ENCODE results near the gene MRPS21. TPM values are rescaled to one million over a fixed set of nuclear protein-coding genes. Genes with fewer than 3 reads are reported as not detected.

The MRPS21 gene
- total RNA-seq, 1 donor from 2014 or later, result 84.0 TPM

Other genes with a start within 250 kb of the MRPS21 start
- 70.1 TPM for gene VPS45, start 226.1 kb upstream of the MRPS21 start, total RNA-seq
- 76.6 TPM for gene PLEKHO1, start 143.9 kb upstream of the MRPS21 start, total RNA-seq
- gene ANP32E, start 57.7 kb upstream of the MRPS21 start, total RNA-seq, result 18.8 TPM
- gene CA14, start 36.1 kb upstream of the MRPS21 start, total RNA-seq, result 0.41 TPM
- gene APH1A, start 24.8 kb upstream of the MRPS21 start, total RNA-seq, result 83.2 TPM
- 9.4 TPM for gene C1orf54, start 21.1 kb upstream of the MRPS21 start, total RNA-seq
- 2.0 TPM for gene CIART, start 11.3 kb upstream of the MRPS21 start, total RNA-seq
- gene PRPF3, start 27.7 kb downstream of the MRPS21 start, total RNA-seq, result 37.9 TPM
- gene RPRD2, start 70.3 kb downstream of the MRPS21 start, total RNA-seq, result 15.5 TPM
- gene TARS2, start 193.6 kb downstream of the MRPS21 start, total RNA-seq, result 22.8 TPM
- 0.41 TPM for gene ECM1, start 214.2 kb downstream of the MRPS21 start, total RNA-seq
- gene FALEC, start 221.9 kb downstream of the MRPS21 start, total RNA-seq, result 0.41 TPM

All from frontal cortex (tissue), 1 donor.